HG03342 (cell line): ENCODE measurements around the gene BCAS1.
"Not testable (repeated sequence)": the region's sequence is repeated elsewhere in the genome, so short reads cannot be mapped to it uniquely, and the experiment has no call there.

Source experiments
- ATAC-seq: cut with Tn5 transposase; IDR thresholded peaks from one replicate; pipeline ENCODE4 v1.9.1; 2021; ENCODE audit warnings: mild to moderate bottlenecking, moderate library complexity; ENCODE audit not compliant: unreplicated experiment

The BCAS1 gene

DNA sequence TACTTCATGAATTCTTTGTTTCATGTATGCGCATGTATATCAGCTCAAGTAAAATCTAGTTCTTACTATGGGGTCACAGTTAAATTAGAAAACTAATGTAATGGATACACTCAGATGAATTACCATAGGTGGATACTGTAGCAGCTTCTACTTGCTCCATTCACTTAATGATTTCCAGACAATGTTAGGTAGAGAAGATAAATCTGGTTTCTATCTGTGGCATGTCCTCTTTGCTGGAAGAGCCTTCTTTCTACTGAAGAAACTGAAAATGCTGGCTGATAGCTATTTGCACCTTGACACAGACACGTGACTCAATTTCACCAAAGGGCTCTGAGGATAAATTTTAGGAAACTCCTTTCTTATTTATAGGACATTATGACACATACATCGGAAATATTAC is 49.5 kb downstream of the BCAS1 start:
- ATAC-seq: no peak

GRCh38 chr20:54020348-54020747 is 50.0 kb downstream of the BCAS1 start:
- ATAC-seq: no peak

GRCh38 chr20:54019585-54019984 is 50.8 kb downstream of the BCAS1 start:
- ATAC-seq: no peak

- ATAC-seq: no peak
Observed at GRCh38 chr20:54019127-54019526, 51.3 kb downstream of the BCAS1 start.

- ATAC-seq: peak; percentile 91
Observed at GRCh38 chr20:54017846-54018245, 52.5 kb downstream of the BCAS1 start.

DNA sequence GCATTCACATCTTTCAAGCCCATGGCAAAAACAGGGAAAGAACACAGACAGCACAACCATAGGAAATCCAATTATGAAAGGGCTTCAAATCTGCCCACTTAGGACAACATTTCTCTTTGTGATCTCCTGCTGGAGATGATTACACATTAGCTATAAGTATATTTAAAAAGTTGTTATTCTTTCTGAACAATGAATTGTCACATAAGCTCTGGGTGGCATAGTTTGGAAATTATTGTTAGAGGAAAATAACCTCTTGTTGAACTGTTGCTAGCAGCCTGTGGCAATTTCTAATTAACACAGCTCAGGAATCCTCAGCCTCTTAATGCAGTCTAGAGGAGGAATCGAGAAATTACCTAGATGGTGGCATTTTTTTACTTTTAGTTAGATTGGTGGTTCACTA is 54.9 kb downstream of the BCAS1 start:
- ATAC-seq: no peak

- no peak for ATAC-seq
Observed at GRCh38 chr20:54014293-54014926, 56.0 kb downstream of the BCAS1 start.

GRCh38 chr20:54013471-54013870 is 56.9 kb downstream of the BCAS1 start:
- ATAC-seq: no peak

DNA sequence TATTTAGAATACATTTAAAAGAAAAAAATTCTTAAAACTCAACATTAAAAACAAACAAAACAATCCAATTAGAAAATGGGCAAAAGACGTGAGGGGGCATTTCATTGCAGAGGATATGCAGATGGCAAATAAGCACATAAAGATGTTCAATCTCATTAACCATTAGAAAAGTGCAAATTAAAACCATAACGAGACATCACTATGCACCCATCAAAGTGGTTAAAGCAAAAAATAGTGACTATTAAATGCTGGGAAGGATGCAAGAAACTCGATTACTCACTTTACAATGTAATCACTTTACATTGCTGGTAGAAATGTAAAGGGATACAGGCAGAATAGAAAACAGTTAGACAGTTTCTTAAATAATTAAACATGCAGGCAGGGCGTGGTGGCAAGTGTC is 59.0 kb downstream of the BCAS1 start:
- no peak for ATAC-seq

DNA sequence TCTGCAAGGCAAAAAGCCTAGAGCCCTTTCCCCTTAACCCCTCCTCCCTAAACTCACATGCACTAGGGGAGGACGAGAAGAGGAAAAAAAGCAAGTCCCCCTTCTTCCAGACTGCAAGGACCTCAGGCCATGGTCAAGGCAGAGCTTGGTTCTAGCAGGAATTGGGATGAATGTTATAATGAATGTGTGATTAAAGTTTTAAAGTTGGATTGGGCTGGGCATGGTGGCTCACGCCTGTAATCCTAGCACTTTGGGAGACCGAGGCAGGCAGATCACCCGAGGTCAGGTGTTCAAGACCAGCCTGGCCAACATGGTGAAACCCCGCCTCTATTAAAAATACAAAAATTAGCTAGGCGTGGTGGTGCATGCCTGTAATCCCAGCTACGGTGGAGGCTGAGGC is 64.2 kb downstream of the BCAS1 start:
- not testable (repeated sequence) for ATAC-seq

DNA sequence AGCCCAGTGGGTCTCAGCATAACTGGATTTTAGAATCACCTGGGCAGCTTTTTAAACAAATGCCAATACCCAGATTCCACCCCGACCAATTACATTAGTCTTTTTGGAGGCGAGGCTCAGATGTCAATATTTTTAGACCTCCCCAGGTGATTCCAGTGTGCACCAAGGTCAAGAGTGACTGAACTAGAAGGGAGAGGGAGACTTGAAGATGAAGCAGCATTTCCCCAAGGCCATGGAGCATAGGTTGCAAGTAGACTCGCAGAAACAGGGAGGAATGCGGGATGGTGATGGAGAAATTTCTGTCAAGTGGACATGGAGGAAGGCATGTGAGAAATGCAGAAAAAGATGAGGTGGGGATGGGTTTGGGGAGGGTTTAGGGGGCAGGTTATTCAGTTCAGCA is 64.9 kb downstream of the BCAS1 start:
- ATAC-seq: no peak

GRCh38 chr20:54004445-54004844 is 65.9 kb downstream of the BCAS1 start:
- ATAC-seq: peak; percentile 98

DNA sequence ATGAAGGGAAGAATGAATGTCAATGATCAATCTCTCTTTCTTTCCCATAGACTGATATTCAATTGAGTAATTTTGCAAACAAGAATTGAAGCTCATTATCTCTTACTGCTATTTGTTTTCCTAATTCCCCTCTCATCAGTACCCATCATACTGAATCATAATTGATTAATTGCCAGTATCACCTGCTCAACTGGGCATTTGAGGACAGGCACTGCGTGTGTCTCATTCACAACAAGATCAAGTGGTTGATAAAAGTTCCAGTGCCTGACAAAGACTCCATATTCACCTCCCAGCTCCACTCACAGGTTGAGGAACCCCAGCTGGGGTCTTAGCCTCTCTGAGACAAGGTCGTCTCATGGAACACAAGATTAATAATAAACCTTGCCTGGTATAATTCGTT is 67.7 kb downstream of the BCAS1 start:
- no peak for ATAC-seq

- ATAC-seq: no peak
Observed at GRCh38 chr20:54002056-54002575, 68.3 kb downstream of the BCAS1 start.

DNA sequence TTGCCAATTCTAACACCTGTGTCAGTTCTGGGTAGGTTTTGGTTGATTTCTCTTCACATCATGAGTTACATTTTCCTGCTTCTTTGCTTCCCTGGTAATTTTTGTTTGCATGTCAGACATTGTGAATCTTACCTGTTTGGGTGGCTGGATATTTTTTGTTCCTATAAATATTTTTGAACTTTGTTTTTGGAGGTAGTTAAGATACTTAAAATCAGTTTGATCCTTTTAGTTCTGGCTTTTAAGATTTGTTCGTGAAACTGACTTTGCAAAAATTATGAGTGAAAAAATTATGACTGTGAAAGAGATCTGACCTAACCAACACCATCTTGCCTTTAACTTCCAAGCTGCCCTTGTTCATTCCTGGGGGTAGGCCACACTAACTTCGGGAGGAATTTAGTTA is 69.5 kb downstream of the BCAS1 start:
- no peak for ATAC-seq

DNA sequence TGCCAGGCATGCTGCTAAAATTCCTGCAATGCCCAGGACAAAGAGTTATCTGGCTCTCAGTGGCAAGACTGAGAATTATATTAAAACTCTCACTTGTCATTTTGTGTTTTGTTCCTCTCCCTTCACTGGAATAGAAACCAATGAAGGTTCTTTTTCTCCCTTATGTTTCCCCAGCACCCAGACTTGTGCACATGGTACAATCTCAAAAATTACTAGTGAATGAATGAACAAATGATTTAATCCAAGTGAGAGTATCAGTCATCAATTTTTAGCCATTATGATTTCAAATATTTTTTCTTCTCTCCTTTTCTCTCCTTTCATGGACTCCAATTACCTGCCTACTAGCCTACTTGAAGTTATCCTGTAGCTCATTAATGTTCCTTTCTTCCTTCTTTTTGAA is 70.1 kb downstream of the BCAS1 start:
- ATAC-seq: no peak

DNA sequence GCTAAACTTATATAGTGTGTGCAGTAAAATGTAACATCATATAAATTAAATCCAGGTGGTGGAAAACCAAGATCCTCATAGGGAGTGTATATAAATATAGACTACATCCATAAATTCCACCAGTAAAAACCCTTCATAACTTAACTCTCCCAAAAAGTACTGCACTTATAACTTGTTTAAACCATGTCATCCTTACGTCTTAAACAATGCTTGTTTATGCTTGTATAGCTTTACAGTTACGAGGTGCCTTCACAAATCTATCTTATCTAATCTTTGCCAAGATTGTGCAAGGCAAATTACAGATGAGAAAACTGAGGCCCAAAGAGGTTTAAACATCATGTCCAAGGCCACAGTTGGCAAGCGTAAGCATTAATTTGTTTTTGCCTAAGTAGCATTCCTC is 71.3 kb downstream of the BCAS1 start:
- no peak for ATAC-seq

DNA sequence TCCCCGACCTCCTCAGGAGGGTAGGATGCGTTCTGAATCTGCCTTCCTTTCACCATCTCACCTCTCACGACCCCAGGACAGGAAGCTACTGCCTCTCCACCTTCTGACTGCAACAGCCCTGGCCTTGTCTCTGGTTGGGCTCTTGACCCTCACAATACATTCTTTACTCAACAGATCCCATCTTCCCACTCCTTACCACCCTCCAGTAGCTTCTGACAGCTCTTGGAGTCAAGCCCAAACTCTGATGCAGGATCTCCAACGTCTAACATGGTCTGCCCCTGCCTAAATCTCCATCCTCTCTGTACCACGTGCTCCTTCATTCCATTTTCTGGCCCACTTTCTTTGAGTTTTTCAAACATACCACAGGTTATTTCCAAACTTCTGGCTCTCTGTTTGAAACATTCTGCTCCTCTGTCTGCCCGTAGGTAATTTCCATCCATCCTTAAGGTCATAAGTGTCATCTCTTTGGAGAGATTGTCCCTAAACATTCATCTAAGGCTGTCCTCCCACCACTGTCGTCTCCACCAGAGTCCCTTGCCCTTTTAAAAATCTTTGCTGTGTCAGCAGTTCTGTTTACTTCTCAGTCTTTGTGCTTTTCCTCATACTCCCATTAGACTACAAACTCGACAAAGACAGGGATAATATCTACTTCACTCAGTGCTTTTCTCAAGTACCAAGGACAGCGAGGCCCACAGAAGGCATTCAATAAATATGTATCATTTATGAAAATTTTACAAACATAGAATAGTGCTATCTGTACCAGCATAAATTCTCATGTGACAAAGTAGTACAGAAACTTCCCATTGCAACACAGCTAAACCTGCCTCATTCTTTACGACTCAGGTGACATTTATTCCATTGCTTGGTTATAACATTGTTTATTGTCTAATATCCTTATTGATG is 73.6 kb downstream of the BCAS1 start:
- no peak for ATAC-seq

DNA sequence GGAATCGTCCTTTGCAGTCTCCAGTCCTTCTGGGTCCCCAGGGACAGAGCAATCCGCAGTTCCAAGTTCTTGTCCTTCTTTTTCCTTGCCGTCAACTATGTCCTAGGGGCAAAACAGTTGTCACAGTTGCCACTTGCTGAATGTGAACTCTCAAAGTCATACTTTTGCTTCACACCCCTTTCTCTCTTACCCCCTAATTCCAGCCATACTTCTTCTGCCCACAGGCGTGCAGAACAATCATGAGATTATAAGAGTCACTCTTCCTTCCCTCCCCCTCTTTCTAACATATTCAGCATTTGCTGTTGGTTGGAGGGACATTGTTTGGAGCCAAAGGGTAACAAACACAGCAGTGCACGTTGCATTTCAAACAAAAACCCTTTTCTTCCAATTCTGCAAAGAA is 74.4 kb downstream of the BCAS1 start:
- ATAC-seq: no peak

GRCh38 chr20:53994088-53994487 is 76.3 kb downstream of the BCAS1 start:
- ATAC-seq: no peak

- ATAC-seq: no peak
Observed at GRCh38 chr20:53993310-53993709, 77.1 kb downstream of the BCAS1 start.

- no peak for ATAC-seq
Observed at GRCh38 chr20:53990768-53991450, 79.5 kb downstream of the BCAS1 start.
